GM13977 (cell line): ENCODE data around the gene LNPK.

Experiments used
- DNase-seq: peaks from one replicate; pipeline ENCODE4 v3.0.0; 2012; ENCODE audit warnings: low spot score
- in situ Hi-C: fragments of 300-500 bp; cut with MboI; formaldehyde crosslinking; loops from one replicate; pipeline ENCODE4 v1.12.0; 2022; ENCODE audit warnings: low sequenced_read_pairs, low pct_unique_long_range_greater_than_20kb, mixed read lengths, inconsistent platforms; ENCODE audit not compliant: unreplicated experiment
- TF ChIP-seq, protein P1 (sequence below): IDR thresholded peaks from 2 replicates; pipeline ENCODE4 v1.5.1; 2012; ENCODE audit warnings: mild to moderate bottlenecking, control low read depth; ENCODE audit not compliant: insufficient read depth; ENCODE audit errors: extremely low read depth, missing control alignments

Gene LNPK, protein sequence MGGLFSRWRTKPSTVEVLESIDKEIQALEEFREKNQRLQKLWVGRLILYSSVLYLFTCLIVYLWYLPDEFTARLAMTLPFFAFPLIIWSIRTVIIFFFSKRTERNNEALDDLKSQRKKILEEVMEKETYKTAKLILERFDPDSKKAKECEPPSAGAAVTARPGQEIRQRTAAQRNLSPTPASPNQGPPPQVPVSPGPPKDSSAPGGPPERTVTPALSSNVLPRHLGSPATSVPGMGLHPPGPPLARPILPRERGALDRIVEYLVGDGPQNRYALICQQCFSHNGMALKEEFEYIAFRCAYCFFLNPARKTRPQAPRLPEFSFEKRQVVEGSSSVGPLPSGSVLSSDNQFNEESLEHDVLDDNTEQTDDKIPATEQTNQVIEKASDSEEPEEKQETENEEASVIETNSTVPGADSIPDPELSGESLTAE

DNA sequence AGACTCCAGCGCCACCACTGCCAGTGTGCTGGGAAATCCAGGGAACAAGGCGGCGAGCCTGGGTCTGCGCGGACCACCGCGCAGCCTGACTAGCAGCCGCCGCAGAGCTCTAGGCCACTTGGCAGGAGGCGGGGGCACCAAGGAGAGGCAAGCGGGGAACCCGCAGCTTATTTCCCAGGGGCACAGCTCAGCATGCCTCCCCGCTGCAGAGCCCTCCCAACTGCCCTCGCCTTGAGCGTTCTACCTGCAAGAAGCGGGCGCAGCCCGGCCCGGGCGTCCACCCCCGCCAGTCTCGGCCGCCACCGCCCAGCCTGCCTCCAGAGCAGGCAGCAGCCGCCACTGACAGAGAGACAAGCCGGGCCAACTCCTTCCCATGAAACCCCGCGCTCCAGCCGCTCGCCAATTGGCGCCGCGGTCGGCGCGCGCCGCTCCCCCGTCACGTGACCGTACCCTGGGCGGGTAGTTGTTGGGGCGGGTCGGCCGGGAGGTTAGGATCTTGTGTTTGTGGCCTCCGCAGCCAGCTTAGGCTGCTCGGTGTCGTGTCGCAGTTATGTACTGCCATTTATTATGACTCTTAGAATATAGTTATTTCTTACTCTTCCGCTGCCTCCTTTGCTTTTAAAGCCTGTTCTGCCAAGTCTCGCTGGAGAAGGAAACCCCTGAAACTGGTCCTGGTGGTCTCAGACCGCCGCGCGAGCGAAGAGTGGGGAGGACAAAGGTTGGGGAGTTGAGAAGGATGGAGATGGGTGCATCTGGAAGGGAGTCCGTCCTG is at the start of gene LNPK:
Gene LNPK (minus strand): TSS at position 352 of the 772 bp plus-strand sequence. CDS start 6,683 bp downstream, outside the sequence.
- in situ Hi-C loops, result no loop called here
- TF ChIP-seq, protein P1, sequence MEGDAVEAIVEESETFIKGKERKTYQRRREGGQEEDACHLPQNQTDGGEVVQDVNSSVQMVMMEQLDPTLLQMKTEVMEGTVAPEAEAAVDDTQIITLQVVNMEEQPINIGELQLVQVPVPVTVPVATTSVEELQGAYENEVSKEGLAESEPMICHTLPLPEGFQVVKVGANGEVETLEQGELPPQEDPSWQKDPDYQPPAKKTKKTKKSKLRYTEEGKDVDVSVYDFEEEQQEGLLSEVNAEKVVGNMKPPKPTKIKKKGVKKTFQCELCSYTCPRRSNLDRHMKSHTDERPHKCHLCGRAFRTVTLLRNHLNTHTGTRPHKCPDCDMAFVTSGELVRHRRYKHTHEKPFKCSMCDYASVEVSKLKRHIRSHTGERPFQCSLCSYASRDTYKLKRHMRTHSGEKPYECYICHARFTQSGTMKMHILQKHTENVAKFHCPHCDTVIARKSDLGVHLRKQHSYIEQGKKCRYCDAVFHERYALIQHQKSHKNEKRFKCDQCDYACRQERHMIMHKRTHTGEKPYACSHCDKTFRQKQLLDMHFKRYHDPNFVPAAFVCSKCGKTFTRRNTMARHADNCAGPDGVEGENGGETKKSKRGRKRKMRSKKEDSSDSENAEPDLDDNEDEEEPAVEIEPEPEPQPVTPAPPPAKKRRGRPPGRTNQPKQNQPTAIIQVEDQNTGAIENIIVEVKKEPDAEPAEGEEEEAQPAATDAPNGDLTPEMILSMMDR, result no peak

DNA sequence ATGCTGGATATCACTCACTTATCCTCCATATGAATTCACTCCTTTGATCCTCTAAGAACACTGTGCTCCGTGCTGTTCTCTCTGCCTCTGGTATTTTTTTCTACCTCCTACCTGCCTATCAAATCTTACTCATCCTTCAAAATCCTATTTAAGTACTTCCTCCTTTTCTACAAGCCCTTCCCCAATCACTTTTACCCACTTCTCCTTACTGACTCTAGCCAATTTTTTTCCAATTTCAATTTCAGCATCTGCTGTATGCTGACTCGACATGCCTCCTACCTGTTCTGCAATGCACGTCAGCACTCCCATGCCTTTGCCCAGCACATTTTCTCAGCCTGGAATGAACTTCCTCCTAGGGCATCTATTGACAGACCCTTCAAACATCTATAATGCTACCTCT is 37.3 kb upstream of the LNPK start:
- in situ Hi-C loops, result no loop called here
- no peak for DNase-seq
- TF ChIP-seq, protein P1, result no peak

More for the DNA sequence above, at the start of gene LNPK:
- peak; percentile 93 for DNase-seq

DNA sequence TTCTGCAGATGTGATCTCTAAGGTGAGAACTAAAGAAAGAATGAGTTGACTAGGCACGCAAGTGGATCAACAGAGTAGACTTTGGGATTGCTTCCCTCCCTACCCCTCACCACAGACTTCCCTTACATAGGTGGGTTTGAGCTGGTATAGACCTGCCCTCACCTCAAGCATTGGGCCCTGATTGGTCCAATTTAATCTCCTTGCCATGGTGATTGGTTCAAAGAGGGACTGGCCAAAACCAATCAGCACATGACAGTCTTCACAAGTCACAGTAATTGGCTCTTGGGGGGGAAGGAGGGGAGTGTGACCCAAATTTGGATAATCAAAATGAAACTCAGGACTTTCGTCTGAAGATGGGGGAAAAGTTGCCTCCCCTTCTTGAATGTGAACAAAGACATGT is 36.6 kb upstream of the LNPK start:
- DNase-seq, result no peak
- TF ChIP-seq, protein P1, result no peak
- in situ Hi-C loops, result no loop called here

DNA sequence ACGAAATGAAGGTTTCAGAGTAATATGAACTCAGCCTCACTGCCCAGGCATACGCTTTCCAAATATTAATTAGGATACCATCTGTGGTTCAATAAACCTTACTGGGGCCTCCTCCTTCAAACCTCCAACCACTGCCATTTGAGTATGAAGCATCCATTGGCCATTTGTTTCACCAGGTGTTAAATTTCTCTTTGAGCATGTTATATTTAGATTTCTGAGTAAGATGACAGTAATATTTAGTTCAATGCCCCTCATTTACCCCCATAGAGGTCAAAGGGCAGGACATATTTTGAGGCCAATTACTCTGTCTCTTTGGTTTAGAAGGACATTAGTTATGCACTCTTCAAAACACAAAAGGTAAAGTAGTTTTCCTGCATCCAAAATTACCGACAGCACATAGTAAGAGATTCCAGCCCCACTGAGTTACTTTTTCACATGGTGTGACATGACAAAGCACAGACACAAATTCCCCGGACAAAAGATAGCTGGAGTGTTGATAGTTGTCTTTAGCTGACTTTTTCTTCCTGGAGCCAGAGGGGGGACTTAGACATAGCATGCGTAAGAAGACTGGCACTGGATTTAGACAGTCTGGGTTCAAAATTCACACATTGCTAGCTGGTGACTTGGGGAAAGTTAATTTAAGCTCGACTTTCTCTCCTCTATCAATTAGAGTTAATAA is 33.1 kb upstream of the LNPK start:
- DNase-seq, result no peak
- in situ Hi-C loops, result no loop called here
- TF ChIP-seq, protein P1, result no peak

DNA sequence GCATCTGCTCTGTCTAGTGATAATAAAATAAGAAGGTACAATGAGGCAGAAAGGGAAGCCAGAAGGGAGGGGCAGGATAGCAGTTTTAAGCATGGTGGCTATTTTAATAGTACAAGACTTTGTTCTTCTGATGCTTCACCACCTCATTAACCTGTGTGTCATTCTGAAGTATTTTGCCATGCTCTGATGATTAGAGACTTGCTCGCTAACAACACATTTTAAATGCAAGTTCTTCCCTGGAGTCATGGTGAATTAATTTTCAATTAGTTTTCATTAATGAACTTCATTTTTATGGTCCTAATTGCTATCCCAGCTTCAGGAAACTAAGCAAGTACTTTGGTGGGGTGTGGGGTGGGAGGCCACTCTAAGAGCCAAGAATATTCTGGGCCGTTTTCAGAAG is 25.7 kb upstream of the LNPK start:
- TF ChIP-seq, protein P1, result no peak
- no peak for DNase-seq
- in situ Hi-C loops, result no loop called here

DNA sequence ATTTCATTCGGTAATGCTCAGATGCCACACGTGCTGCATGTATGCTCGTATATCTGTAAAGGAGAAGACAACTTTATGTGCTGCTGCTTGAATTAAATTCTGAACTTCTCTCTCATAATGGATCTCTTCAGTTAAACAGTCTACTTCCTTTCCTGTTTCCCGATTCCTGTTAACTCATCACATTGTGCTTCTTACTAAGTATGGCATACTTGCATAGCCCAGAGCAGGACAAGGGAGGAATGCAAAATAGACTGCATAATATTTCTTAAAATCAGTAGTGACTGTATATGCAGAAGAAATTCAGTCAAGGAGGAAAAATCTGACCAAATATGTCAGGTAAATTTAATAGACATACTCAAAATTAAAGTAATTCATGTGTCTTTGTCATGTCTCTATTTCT is 23.9 kb upstream of the LNPK start:
- in situ Hi-C loops, result no loop called here
- no peak for DNase-seq
- TF ChIP-seq, protein P1, result no peak
